PC-3 (cell line): ENCODE results near the gene BCKDHB. TPM values are rescaled to one million over a fixed set of nuclear protein-coding genes. Genes with fewer than 3 reads are reported as not detected.

Experiments used
- ATAC-seq: fragments of 200-7000 bp; cut with Tn5 transposase; 2 replicates; pipeline ENCODE4 v1.9.1; 2020; ENCODE audit warnings: mild to moderate bottlenecking, moderate library complexity
- BruUV-seq: library from RNA; stranded (reverse); fragments of 400-500 nt; replicated peaks from 2 replicates; lab custom pipeline; 2021; lab: Mats Ljungman, UMichigan
- CTCF ChIA-PET: fragments of 300-600 bp; sonication (Branson Sonifier 250); formaldehyde crosslinking; loops from one replicate; lab custom pipeline; 2022; ENCODE audit warnings: antibody characterized with exemption; lab: Charles Lee
- POLR2A ChIA-PET: fragments of 300-600 bp; sonication (Branson Sonifier 250); formaldehyde crosslinking; loops from one replicate; lab custom pipeline; 2022; ENCODE audit warnings: antibody characterized with exemption; ENCODE audit not compliant: unreplicated experiment; lab: Charles Lee
- DNase-seq: peaks from one replicate; pipeline ENCODE4 v3.0.0-alpha.2; 2015
- H2AFZ ChIP-seq: fragments of 300-600 bp; sonication (generic); 2 replicates; pipeline ENCODE4 v1.6.0; 2016; ENCODE audit warnings: antibody characterized with exemption, low read length
- H3F3A ChIP-seq: fragments of 300-600 bp; sonication (generic); one replicate; pipeline ENCODE4 v1.6.0; 2017; ENCODE audit warnings: antibody characterized with exemption, low read length, control low read depth, mild to moderate bottlenecking; ENCODE audit not compliant: unreplicated experiment
- H3K27ac ChIP-seq: fragments of 300-600 bp; sonication (generic); 2 replicates; pipeline ENCODE4 v1.5.1; 2016; ENCODE audit warnings: mild to moderate bottlenecking, low read length
- H3K27me3 ChIP-seq: fragments of 300-600 bp; sonication (generic); 2 replicates; pipeline ENCODE4 v1.6.1; 2016; ENCODE audit warnings: low read length, mixed read lengths
- H3K36me3 ChIP-seq: fragments of 300-600 bp; sonication (generic); 2 replicates; pipeline ENCODE4 v1.6.1; 2016; ENCODE audit warnings: low read depth, mixed run types, low read length, mixed read lengths
- H3K4me1 ChIP-seq: fragments of 300-600 bp; sonication (generic); 2 replicates; pipeline ENCODE4 v1.5.1; 2016; ENCODE audit warnings: low read length; ENCODE audit not compliant: insufficient read depth
- H3K4me2 ChIP-seq: fragments of 300-600 bp; sonication (generic); 2 replicates; pipeline ENCODE4 v1.6.0; 2016; ENCODE audit warnings: low read length
- H3K4me3 ChIP-seq: fragments of 300-600 bp; sonication (generic); 2 replicates; pipeline ENCODE4 v1.5.1; 2016; ENCODE audit warnings: mild to moderate bottlenecking, low read length, mixed read lengths
- H3K79me2 ChIP-seq: fragments of 300-600 bp; sonication (generic); 2 replicates; pipeline ENCODE4 v1.6.1; 2017; ENCODE audit warnings: low read length, mixed read lengths
- H3K9ac ChIP-seq: fragments of 300-600 bp; sonication (generic); 2 replicates; pipeline ENCODE4 v1.6.0; 2016; ENCODE audit warnings: mild to moderate bottlenecking, low read length
- H3K9me2 ChIP-seq: fragments of 300-600 bp; sonication (generic); replicated peaks from 2 replicates; pipeline ENCODE4 v1.6.1; 2016; ENCODE audit warnings: mixed run types, low read length, mixed read lengths
- H3K9me3 ChIP-seq: fragments of 300-600 bp; sonication (generic); 2 replicates; pipeline ENCODE4 v1.6.1; 2016; ENCODE audit warnings: low read length, mixed read lengths
- H4K20me1 ChIP-seq: fragments of 300-600 bp; sonication (generic); 2 replicates; pipeline ENCODE4 v1.6.1; 2016; ENCODE audit warnings: low read length, mixed read lengths
- CTCF ChIP-seq: fragments of 300-600 bp; sonication (generic); conservative IDR thresholded peaks from 2 replicates; pipeline ENCODE4 v1.5.1; 2017; ENCODE audit warnings: antibody characterized with exemption, low read depth, mild to moderate bottlenecking, low read length
- EZH2 ChIP-seq: fragments of 300-600 bp; sonication (generic); IDR thresholded peaks from one replicate; pipeline ENCODE4 v1.6.1; 2017; ENCODE audit warnings: antibody characterized with exemption, mild to moderate bottlenecking, low read length; ENCODE audit not compliant: unreplicated experiment
- EZH2phosphoT487 ChIP-seq: fragments of 300-600 bp; sonication (generic); IDR thresholded peaks from 2 replicates; pipeline ENCODE4 v1.6.1; 2018; ENCODE audit warnings: mild to moderate bottlenecking, antibody characterized with exemption, low read length, borderline replicate concordance
- intact Hi-C: fragments of 100-400 bp; cut with micrococcal nuclease; formaldehyde crosslinking; loops from 2 replicates; pipeline ENCODE4 v1.9.0; 2023
- total RNA-seq: library from RNA; depleted of rRNA; stranded (reverse); fragments of >200 nt; gene quantifications from 2 replicates; pipeline ENCODE4 v1.2.3, GENCODE V29; 2014

Gene BCKDHB
- total RNA-seq, 1 experiment from 2014 or later: 9.9 TPM

GRCh38 chr6:80227545-80228105 lies 121.2 kb downstream of the BCKDHB start:
- BruUV-seq: no TSS peak

GRCh38 chr6:80233262-80233661 lies 126.8 kb downstream of the BCKDHB start:
- no TSS peak for BruUV-seq
- intact Hi-C loops: no loop called here
- CTCF ChIA-PET: no interaction called here

More at GRCh38 chr6:80227545-80228105, 121.2 kb downstream of the BCKDHB start:
- Histone ChIP-seq H3K4me2 (no peak overlapping the region), H3K79me2 (no peaks in the 10 kb centered on the region), H3K9ac (no peak overlapping the region), H3F3A (no peaks in the 10 kb centered on the region), H2AFZ (no peak overlapping the region), H3K9me3 (no peaks in the 10 kb centered on the region), H3K9me2 (no peaks in the 10 kb centered on the region), H3K36me3 (no peaks in the 10 kb centered on the region), H4K20me1 (no peaks in the 10 kb centered on the region), H3K4me3 (no peak overlapping the region), H3K27me3 (no peaks in the 10 kb centered on the region), H3K27ac (no peak overlapping the region), H3K4me1 (no peaks in the 10 kb centered on the region)
- ATAC-seq (no peak), DNase-seq (no peak)
- TF ChIP-seq CTCF (no peak), EZH2 (no peak), EZH2phosphoT487 (no peak)
- intact Hi-C loops: no loop called here
- POLR2A ChIA-PET: interaction anchor here (0.6 kb wide), 1 partner anchor 865 kb away, joined by 3 read pairs; no protein-coding TSS in a partner anchor
- CTCF ChIA-PET: no interaction called here

More at GRCh38 chr6:80233262-80233661, 126.8 kb downstream of the BCKDHB start:
- H3K9ac ChIP-seq: no peak overlapping the region
- no peaks in the 10 kb centered on the region for H3F3A ChIP-seq
- no peak overlapping the region for H2AFZ ChIP-seq
- no peak overlapping the region for H3K27ac ChIP-seq
- no peak for TF ChIP-seq CTCF
- TF ChIP-seq EZH2phosphoT487: no peak
- TF ChIP-seq EZH2: no peak
- H4K20me1 ChIP-seq: no peaks in the 10 kb centered on the region
- POLR2A ChIA-PET: no interaction called here
- H3K36me3 ChIP-seq: no peaks in the 10 kb centered on the region
- no peaks in the 10 kb centered on the region for H3K9me3 ChIP-seq
- ATAC-seq: no peak
- H3K4me1 ChIP-seq: no peaks in the 10 kb centered on the region
- H3K4me2 ChIP-seq: no peak overlapping the region
- H3K4me3 ChIP-seq: no peak overlapping the region
- no peaks in the 10 kb centered on the region for H3K9me2 ChIP-seq
- no peaks in the 10 kb centered on the region for H3K79me2 ChIP-seq
- DNase-seq: no peak
- no peaks in the 10 kb centered on the region for H3K27me3 ChIP-seq
